ENCODE results near the gene CLDN20.

Gene CLDN20

DNA sequence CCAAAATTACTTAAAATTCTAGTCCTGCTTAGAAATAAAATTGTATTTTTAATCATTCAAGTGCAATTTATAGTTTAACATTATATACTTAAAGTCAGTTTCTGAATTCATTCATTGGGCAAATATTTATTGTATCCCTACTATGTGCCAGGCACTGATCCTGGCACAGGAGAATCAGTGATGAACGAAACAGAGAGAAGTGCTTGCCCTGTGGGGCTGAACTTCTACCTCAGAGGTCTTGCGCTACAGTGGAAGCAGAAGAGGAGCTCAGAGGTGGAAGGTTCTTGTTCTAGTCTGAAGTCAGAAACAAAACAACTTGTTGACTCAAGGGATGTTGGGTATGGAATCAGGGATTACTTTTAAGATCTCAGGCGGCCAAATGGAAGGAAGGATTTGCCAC, 6.0 kb downstream of the CLDN20 start:
- DNase-seq (ENCODE audit: low spot score), result no peak

DNA sequence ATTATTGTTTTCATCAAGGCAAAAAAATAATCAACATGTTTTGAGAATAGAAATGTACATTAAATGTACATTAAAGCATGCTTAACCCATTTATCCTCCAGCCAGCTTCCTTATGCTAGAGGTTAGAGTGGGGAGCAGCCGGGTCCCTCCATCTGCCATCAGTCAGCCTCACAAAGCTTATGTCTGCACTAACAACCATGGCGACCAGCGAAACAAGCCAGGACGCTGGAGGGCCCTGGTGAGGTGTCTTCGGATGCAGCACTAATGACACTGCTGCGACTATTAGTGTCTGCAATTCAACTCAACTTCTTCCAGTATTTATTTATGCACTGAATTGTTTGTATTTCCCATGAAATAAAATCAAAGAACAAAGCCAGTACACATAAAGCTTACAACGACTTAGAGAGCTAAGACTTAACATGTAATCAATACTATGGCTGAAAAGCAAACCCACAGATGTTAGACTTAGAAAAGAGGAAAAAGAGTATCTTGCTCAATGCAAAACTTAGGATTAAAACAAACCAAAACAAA, 6.8 kb downstream of the CLDN20 start:
- no peak for DNase-seq (ENCODE audit: low spot score)

DNA sequence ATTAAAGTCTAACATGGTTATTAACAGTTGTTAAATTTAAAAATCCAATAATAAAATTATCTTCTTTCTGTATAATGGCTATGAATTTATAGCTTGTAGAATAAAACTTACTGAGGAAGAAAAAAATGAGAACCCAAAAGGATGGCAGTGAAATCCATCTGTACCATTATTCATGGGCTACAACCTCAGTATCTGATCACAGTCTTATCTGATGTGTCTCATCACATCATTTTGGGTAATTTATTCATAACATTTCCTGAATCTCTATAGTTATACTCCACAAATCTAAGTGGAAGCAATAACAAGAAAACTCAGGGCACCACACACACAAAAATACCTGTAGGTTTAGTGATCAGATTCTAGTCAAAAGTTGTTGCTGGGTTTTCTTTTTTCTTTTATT, 7.3 kb downstream of the CLDN20 start:
- no peak for DNase-seq (ENCODE audit: low spot score)

DNA sequence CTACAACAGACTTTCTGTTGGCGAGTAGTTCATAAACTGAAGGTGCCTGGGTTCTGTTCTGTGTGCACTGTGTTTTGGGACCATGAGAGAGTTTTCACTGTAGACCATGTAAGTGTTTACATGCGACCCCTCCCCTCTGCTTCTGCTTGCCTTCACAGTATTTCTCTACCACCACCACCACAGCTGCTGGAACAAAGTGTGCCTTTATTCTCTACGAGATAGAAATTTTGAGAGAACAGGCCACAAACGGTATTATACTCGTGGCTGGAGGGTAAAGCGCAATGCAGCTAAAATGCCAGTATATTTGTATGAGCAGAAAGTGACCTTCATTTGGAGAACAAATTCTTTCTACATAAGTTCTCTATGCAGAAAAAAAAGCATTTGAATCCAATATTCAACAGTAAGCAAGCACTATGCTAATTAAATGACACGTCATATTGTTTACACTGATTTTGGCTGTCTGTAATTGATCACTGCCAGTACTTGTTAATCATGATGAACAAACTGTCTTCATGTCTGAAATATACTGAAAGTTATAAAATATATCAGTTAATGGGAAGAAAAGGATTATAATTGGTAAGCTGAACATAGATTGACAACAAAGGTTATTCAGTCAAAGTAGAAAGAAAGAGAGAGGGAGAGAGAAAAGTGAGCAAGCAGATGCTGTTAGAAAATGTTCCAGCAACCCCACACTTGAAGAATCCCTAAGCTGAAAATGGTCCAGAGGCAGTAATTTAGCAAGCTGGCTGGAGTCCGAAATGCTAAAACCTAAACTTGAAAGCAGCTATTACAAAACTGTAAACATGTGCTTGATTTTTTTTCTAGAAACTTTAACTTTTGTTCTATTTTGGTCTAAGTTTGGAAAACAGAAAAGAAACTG, 8.8 kb downstream of the CLDN20 start:
- no peak for DNase-seq (ENCODE audit: low spot score)

DNA sequence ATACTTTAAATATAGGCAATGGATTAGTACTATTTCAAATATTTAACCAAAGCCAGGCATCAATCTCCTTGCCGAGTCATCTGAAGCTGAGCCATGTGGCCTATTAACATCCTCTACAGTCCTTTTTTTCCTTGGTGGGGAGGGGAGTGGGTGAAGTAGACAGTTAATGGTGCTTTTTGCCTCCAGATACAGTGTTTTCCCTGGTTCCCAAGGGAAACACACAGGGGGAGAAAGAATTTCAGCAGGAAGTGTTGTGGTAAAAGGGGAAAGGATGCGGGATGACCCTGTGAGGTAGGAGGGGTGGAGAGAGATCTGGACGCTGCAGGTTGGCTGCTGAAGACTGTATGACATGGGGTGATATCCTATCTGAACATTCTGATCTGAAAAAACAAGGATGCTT, 9.6 kb downstream of the CLDN20 start:
- no peak for DNase-seq (ENCODE audit: low spot score)

DNA sequence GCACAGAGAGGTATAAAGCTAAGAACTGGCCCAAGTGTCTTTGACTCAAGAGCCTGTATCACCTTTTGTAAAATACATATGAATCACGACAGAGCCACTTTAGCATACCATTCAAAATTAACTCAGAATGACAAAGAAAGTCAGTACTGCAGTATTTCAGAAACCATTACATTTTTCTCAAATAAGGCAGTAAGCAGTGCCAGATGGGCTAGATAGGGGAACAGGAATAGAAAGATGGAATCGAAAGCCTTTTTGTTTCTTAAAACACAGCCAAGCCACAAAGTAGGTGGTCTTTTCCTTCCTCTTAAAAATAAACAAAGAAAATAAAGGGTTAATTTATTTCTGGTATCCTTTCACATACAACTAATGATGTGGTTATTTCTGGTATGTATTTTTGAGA, 10.3 kb downstream of the CLDN20 start:
- DNase-seq (ENCODE audit: low spot score), result no peak

DNA sequence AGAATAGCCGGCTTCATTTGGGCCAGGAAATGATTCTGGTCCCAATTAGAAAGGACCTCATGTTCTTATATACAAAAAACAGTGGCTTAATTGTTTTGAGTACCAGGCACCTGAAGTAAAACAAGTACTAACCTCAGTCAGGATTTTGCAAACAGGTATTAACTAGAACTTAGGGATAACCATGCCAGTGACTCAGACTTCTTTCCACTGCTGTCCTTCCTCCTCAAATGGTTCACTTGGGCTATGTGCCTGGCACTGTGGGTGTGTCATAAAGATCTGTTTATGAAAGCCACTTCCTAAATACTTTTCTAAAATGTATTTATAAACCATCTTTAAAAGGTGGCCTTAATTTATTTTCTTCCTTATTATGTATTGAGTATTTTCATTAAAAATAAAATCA, 10.7 kb downstream of the CLDN20 start:
- no peak for DNase-seq (ENCODE audit: low spot score)

DNA sequence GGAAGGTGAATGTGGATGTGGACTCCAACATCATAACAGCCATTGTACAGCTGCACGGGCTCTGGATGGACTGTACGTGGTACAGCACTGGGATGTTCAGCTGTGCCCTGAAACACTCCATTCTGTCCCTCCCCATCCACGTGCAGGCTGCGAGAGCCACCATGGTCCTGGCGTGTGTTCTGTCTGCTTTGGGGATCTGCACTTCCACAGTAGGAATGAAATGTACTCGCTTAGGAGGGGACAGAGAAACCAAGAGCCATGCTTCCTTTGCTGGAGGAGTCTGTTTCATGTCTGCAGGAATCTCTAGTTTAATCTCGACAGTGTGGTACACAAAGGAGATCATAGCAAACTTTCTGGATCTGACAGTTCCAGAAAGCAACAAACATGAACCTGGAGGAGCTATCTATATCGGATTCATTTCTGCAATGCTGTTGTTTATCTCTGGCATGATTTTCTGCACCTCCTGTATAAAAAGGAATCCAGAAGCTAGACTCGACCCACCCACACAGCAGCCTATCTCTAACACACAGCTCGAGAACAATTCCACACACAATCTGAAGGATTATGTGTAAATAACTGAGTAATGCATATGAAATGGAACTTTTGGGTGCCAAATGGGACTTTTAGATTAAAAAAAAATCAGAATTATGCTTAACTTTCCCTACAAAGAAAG, 12.1 kb downstream of the CLDN20 start:
- DNase-seq (ENCODE audit: low spot score), result no peak

DNA sequence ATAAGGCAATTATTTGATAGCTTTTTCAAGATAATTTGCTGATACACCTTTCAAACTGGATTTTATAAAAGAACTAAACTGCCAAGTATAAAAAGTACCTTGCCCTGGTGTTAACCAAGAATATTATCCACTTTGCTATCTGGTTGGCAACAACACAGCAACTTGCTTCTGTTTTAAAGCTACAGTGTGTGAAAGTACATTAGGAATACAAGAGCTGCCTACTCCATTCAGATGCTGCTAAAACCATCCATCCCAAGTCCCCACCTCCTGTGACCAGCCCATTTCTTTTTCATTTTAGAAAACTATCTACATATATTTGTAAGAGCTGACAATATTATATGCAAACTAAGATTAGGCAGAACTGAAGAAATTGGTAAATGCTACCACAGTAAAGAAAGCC, 12.8 kb downstream of the CLDN20 start:
- no peak for DNase-seq (ENCODE audit: low spot score)

DNA sequence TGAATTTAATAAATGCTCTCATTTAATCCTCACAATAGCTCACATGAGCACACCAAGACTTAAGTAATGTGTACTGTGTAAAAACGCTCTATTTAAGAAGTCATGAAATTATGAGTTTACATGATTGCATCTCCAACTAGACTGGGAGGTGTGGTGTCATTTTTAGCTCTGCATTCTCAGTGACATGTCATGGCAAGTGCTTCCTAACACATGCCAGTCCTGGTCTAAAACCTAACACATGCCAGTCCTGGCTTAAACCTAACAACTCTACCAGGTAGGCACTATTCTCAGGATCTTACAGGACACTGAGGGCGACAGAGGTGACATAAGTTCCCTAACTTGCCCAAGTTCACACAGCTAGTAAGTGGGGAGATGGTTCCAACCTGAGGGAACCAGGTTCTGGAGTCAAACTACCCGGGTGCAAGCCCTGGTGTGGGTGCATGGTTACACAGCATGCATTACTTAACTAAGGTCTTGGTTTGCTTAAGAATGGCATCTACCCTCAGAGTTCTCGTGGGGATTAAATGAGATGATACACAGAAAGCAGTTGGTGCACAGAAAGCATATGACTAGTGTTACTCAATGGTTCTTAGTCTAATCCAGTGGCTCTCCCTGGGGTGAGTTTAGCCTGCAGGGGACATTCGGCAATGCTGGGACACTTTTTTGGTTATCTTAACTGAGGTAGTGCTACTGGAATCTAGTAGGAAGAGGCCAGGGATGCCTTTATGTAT, 14.7 kb downstream of the CLDN20 start:
- no peak for DNase-seq (ENCODE audit: low spot score)

DNA sequence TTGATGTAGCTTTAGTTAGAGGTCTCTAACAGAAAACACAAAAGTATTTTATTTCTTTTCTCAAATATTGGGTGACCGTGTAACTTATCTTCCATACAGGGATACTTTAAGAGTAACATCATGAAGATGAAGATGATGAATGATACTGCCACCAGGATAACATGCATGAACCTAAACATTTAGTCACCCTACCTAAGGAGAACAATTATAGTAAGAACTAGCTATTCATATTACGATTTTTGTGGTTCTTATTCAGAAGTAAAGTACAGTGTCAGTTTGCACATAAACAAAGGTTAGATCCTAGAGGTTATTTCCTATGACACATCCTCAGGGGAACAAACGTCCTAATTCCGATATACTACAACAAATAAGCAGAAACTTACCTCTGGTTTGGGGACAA, 21.0 kb downstream of the CLDN20 start:
- DNase-seq (ENCODE audit: low spot score), result no peak

DNA sequence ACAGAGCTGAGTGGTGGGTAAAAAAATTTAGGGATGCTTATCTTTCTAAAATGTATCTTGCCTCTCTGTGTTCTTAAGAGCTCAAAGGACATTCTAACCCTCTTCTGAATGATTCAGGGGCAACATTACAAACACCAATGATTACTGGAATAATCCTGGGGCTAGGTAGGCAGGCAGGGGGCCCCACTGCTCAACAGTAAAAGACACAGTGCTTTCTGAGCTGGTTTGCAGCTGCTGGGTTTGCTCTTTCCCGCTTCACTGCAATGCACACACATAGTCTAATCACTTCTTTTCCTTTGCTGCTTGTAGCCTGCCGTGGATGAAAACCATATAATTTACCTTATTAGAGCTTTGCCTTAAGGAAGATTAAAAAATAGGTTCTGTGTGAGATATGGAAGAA, 23.9 kb downstream of the CLDN20 start:
- no peak for DNase-seq (ENCODE audit: low spot score)

DNA sequence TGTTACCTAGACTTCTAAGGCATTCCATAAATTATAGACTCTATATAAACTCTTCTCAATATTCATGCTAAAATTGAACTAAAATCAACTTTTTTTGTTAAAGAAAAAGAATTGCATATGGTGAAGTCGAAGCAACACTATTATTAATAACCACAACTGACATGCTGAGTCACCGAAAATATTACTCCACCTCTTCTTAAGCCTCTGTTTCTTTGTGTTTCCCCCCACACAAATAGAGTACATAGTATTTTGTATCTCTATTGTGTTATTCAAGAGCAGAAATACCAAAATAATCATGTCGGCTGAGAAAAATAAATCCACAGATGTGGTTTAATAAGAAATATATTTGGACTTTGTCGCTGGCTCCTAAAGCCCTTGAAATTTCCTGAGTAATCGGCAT, 26.7 kb downstream of the CLDN20 start:
- no peak for DNase-seq (ENCODE audit: low spot score)

DNA sequence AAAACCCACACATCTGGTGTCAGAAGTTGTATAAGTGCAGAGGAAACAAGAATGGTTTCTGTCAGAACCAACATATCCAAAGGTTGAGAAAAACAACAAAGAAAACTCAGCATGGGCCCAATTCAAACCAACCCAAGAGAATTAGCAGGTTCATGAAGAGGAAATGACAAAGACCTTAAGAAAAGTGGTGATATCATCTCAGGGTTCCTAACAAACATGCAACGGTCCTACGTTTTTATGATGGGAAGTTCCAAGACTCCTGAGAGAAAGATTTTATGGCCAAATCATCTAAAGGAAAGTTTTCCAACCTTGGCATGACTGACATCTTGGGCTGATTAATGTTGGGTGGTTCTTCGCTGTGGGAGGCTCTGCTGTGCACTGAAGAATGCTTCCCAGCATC, 27.5 kb downstream of the CLDN20 start:
- no peak for DNase-seq (ENCODE audit: low spot score)

DNA sequence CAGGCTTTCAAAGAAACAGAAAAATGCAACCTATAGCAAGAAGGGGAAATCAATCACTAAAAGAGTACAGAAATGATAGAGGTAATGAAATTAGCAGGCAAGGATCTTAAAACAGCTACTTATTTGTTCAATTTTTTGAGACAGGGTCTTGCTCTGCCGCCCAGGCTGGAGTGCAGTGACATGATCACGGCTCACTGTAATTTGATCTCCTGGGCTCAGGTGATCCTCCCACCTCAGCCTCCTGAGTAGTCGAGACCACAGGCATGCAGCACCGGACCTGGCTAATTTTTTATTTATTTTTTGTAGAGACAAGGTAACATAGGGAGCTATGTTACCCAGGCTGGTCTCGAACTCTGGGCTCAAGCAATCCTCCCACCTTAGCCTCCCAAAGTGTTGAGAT, 28.9 kb downstream of the CLDN20 start:
- no peak for DNase-seq (ENCODE audit: low spot score)

DNA sequence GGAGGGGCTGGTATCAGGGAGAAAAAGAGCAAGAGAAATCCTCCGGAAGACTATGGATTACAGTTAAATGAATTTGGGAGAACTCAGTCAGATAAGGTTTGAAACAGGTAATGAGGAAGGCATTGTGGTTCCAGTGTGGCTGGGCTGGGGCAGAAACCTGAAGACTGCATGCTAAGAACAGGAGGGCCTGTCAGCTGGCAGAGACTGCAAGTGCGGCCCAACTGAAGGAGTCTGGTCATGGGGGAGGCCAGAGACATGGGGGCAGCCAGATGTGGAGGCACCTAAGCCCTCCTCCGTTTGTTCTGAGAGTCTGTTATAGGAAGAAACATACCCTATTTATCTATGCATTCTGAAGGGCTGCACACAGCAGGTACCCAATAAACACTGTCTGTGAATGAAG, 33.9 kb downstream of the CLDN20 start:
- DNase-seq (ENCODE audit: low spot score), result no peak

DNA sequence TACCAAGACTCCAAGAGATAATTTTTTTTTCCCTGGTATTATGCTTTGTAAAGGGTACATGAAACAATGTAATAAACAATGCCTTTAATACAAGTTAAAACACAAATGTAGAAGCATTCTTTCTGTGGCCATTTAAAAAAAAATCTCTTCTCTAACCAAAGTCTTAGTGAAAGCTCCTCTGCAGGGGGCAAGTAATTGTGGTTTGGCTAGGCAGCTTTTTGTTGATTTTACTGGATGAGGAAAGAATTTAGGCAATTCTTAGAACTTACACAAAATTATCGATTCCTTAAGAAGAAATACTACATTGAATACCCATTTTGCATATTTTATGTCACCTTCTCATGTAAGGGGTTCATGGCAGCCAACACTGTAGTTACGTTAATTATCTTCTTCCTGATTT, 38.1 kb downstream of the CLDN20 start:
- no peak for DNase-seq (ENCODE audit: low spot score)

DNA sequence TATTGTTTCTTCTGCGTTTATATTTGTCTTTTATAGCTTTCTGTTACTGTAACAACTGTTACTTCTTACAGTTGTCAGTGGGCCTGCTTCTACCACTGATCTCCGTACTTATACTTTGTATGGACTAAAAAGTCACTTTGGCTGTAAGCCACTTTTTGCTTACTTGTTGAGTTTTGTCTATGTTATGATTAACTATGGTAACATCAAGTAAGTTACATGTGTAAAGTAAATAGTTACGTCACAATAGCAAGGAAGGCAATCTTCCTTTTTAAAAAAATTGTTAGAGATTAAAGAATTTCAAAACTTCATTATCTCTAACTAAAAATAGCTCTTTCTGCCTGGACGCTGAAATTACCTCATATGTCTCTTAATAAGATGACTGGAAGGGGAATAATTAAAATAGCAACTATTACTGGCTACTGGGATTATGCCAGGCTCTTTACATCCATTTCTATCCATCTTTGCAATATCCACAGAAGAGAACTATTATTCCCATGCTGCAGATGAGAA, 39.6 kb downstream of the CLDN20 start:
- no peak for DNase-seq (ENCODE audit: low spot score)

DNA sequence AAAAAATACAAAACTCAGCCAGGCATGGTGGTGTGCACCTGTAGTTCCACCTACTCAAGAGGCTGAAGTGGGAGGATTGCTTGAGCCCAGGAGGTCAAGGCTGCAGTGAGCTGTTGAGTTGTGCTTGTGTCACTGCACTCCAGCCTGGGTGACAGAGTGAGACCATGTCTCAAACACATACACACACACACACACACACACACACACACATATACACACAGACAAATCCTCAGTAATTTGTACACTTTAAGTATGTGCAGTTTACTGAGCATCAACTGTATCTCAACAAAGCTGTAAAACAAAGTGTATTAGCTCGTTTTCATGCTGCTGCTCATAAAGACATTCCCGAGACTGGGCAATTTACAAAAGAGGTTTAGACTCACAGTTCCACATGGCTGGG, 43.1 kb downstream of the CLDN20 start:
- DNase-seq (ENCODE audit: low spot score), result no peak

DNA sequence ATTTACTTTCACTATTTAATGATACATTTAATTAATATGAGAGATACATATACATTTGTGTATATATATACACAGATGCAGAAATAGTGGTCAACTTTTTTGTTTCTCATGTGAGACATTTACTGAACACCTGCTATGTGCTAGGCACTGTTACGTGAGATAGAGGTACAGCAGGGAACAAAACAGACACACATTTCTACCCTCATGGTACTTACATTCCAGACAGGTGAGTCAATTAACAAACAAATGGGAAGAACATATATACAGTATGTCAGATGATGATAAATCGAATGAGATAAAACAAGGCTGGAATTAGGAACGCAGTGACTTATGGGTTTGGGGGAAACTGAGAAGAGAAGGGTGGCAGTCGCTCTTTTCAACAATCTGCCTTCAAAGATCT, 45.3 kb downstream of the CLDN20 start:
- DNase-seq (ENCODE audit: low spot score), result no peak

DNA sequence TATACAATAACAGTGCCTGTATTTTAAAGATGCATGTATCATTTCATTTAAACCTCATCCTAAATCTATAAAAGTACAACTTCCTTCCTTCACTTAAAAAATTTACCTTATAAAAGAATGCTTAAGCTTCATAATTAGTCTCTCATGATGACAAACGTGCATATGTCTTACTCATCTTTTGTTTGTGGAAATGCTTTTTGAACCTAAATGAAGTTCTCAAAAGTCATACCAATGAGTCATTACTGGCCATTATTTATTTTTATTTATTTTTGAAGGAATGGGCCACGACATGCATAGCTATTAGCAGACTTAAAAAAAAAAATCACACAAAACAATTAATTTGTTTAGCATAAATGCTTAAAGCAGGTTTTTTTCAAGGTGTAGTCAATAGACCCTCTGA, 46.8 kb downstream of the CLDN20 start:
- no peak for DNase-seq (ENCODE audit: low spot score)

DNA sequence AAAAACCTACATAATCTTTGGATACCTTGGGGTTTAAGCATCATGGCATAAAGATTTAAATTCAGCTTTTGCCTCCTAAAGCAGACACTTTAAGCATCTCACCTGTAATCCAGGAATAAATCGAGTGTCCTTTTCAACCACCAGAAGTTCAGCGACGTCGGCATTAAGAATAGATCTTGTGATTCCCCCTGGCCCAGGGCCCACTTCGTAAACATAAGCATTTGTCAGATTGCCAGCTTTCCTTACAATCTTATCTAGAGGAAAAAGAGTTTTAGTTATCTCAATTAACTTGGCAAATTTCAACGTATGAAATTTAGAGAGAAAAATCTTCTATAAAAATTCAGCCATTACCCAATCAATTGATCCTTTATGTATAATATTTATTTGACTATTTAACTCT, 47.3 kb downstream of the CLDN20 start:
- no peak for DNase-seq (ENCODE audit: low spot score)

DNA sequence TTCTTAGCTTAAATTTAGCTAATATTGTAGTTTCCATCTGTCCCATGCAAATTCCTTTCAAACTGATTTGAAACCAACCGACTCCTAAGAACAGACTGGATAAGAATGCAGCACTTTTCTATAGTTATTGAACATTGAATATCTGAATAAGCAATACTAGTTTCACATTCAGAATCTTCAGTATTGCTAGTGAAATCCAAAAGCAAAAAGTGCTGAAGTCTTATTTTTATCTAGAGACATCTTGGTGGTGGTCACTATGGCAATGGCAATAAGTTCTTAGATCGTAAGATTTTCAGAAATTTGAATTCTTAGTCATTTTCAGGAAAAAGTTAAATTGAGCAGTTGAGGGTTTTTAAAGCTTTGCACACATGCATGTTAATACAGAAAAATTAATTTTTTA, 47.8 kb downstream of the CLDN20 start:
- DNase-seq (ENCODE audit: low spot score), result no peak
